GM12878 (cell line): ENCODE measurements around the gene RRBP1. TPM values are rescaled to one million over a fixed set of nuclear protein-coding genes. Genes with fewer than 3 reads are reported as not detected.

Source experiments
- ATAC-seq: fragments of 200-7000 bp; cut with Tn5 transposase; 3 replicates; pipeline ENCODE4 v1.9.1; 2020; ENCODE audit warnings: mild to moderate bottlenecking, moderate library complexity
- BruUV-seq: library from RNA; stranded (reverse); fragments of 400-500 nt; replicated peaks from 2 replicates; lab custom pipeline; 2021; lab: Mats Ljungman, UMichigan
- CTCF ChIA-PET: fragments of 300-600 bp; sonication (Branson Sonifier 250); formaldehyde crosslinking; extraction: SDS; loops from one replicate; lab custom pipeline; 2021; ENCODE audit warnings: inconsistent platforms; lab: Yijun Ruan, JAX
- POLR2A ChIA-PET: fragments of 350-600 bp; formaldehyde crosslinking; extraction: SDS; loops from one replicate; lab custom pipeline; 2021; ENCODE audit warnings: inconsistent platforms; lab: Charles Lee
- RAD21 ChIA-PET: fragments of 300-600 bp; sonication (Branson Sonifier 250); formaldehyde crosslinking; loops from one replicate; lab custom pipeline; 2023; ENCODE audit warnings: antibody characterized with exemption; ENCODE audit not compliant: unreplicated experiment; lab: Charles Lee
- SMC1A ChIA-PET: fragments of 300-600 bp; sonication (Branson Sonifier 250); formaldehyde crosslinking; loops from one replicate; lab custom pipeline; 2023; ENCODE audit not compliant: unreplicated experiment, uncharacterized antibody; lab: Charles Lee
- DNase-seq: peaks from one replicate; pipeline ENCODE4 v3.0.0-alpha.2; 2011; ENCODE audit warnings: low read depth, low spot score
- FAIRE-seq: peaks from 3 replicates; lab custom pipeline; 2011; peaks lifted over from hg19 to GRCh38; lab: Jason Lieb, UNC
- H2AFZ ChIP-seq: 2 replicates; pipeline ENCODE4 v1.6.0; 2011; ENCODE audit warnings: low read depth, low read length, control low read depth; ENCODE audit not compliant: control insufficient read depth
- H3K27ac ChIP-seq: 2 replicates; pipeline ENCODE4 v1.5.1; 2011; ENCODE audit warnings: control low read depth; ENCODE audit not compliant: control insufficient read depth, insufficient read depth
- H3K27me3 ChIP-seq, 2 experiments: replicated peaks in 1 of 2; 2 replicates each; pipeline versions ENCODE4 v1.6.0 to v1.6.1; 2011; ENCODE audit warnings: low read length in 1 of 2; ENCODE audit not compliant: control insufficient read depth in 2 of 2, insufficient read depth in 2 of 2
- H3K36me3 ChIP-seq, 2 experiments: 2 replicates each; pipeline ENCODE4 v1.5.1; 2011; ENCODE audit warnings: low read length in 1 of 2; ENCODE audit not compliant: control insufficient read depth in 2 of 2, insufficient read depth in 2 of 2
- H3K4me1 ChIP-seq: 2 replicates; pipeline ENCODE4 v1.6.1; 2011; ENCODE audit warnings: mild to moderate bottlenecking, low read length, moderate library complexity, mixed read lengths; ENCODE audit not compliant: control insufficient read depth, insufficient read depth
- H3K4me2 ChIP-seq: 2 replicates; pipeline ENCODE4 v1.6.0; 2011; ENCODE audit warnings: control low read depth; ENCODE audit not compliant: control insufficient read depth, insufficient read depth
- H3K4me3 ChIP-seq: fragments of 200-600 bp; sonication (generic); 2 replicates; pipeline ENCODE4 v1.5.1; 2016
- H3K79me2 ChIP-seq: 2 replicates; pipeline ENCODE4 v1.6.0; 2011; ENCODE audit warnings: low read length; ENCODE audit not compliant: control insufficient read depth, insufficient read depth
- H3K9ac ChIP-seq: 2 replicates; pipeline ENCODE4 v1.8.0; 2011; ENCODE audit warnings: low read length, control low read depth, mixed read lengths; ENCODE audit not compliant: control insufficient read depth, insufficient read depth
- H3K9me3 ChIP-seq: replicated peaks from 3 replicates; pipeline ENCODE4 v1.5.1; 2011; ENCODE audit warnings: mild to moderate bottlenecking, low read length; ENCODE audit not compliant: control insufficient read depth, insufficient read depth
- H4K20me1 ChIP-seq: 2 replicates; pipeline ENCODE4 v1.6.0; 2011; ENCODE audit not compliant: control insufficient read depth, insufficient read depth
- CBX5 ChIP-seq: sonication (generic); IDR thresholded peaks from 2 replicates; pipeline ENCODE4 v1.6.1; 2016; ENCODE audit warnings: low read depth, moderate library complexity, mild to moderate bottlenecking, inconsistent platforms
- JUNB ChIP-seq: IDR thresholded peaks from 2 replicates; pipeline ENCODE4 v1.6.1; 2016; ENCODE audit warnings: antibody characterized with exemption, mild to moderate bottlenecking
- RBBP5 ChIP-seq: fragments of 200-600 bp; sonication (generic); conservative IDR thresholded peaks from 2 replicates; pipeline ENCODE4 v1.6.1; 2016
- SMC3 ChIP-seq: IDR thresholded peaks from 2 replicates; pipeline ENCODE4 v1.6.1; 2011; ENCODE audit warnings: low read length, improper control_type of control experiment, borderline replicate concordance
- SP1 ChIP-seq: IDR thresholded peaks from one replicate; pipeline ENCODE4 v1.6.1; 2011; ENCODE audit warnings: low read depth, low read length
- WGBS: methylation state at CpG from one replicate; pipeline ENCODE4 v1.1.6; 2016; ENCODE audit warnings: low lambda C conversion rate; ENCODE audit not compliant: insufficient replicate concordance, insufficient coverage; ENCODE audit errors: missing lambda C conversion rate; 5-methylcytosine and 5-hydroxymethylcytosine counted together
- in situ Hi-C: fragments of 300-500 bp; cut with MboI; formaldehyde crosslinking; loops from 9 replicates; pipeline ENCODE4 v1.14.3; 2018; ENCODE audit warnings: mixed read lengths
- intact Hi-C: fragments of 100-400 bp; cut with micrococcal nuclease; formaldehyde crosslinking; loops from one replicate; pipeline ENCODE4 v1.14.2; 2022; ENCODE audit not compliant: unreplicated experiment
- polyA plus RNA-seq, 11 experiments: library from polyadenylated mRNA; depleted of rRNA in 4 of 11; unstranded in 6 of 11; stranded (reverse) in 5 of 11; fragments of >200 nt; fragmentation: Nextera tagmentation in 4 of 11; fragmentation: Illumina TruSeq in 1 of 11; extraction: Ambion mirVana in 4 of 11; extraction: Trizol in 1 of 11; gene quantifications; 1 replicate in 1 of 11; 2 replicates in 10 of 11; pipeline versions ENCODE4 v1.2.1 to v1.2.3, GENCODE V29; 2011 to 2016; ENCODE audit warnings: inconsistent platforms in 2 of 11, missing spikeins in 2 of 11, low read depth in 1 of 11
- total RNA-seq, 4 experiments: library from RNA; depleted of rRNA in 3 of 4; stranded (reverse); fragments of >200 nt in 3 of 4; fragmentation: Illumina TruSeq in 1 of 4; extraction: Trizol in 1 of 4; gene quantifications; 2 replicates each; pipeline versions ENCODE4 v1.2.1 to v1.2.3, GENCODE V29; 2013 to 2021
- TF ChIP-seq, protein P1 (sequence below): fragments of 450-650 bp; IDR thresholded peaks from 2 replicates; pipeline ENCODE4 v1.6.1; 2017; ENCODE audit warnings: antibody characterized with exemption, mild to moderate bottlenecking, moderate library complexity
- TF ChIP-seq, protein P2 (sequence below): fragments of 450-650 bp; IDR thresholded peaks from 2 replicates; pipeline ENCODE4 v1.6.1; 2018; ENCODE audit warnings: mild to moderate bottlenecking, low read depth, moderate library complexity; ENCODE audit not compliant: partially characterized antibody

RRBP1 gene
- total and polyA plus RNA-seq, 10 of the 15 experiments (the other 5 are each of a cell fraction or from before 2014, with no cell fraction given): 1.2 to 57.4 (median 24.6) TPM

DNA sequence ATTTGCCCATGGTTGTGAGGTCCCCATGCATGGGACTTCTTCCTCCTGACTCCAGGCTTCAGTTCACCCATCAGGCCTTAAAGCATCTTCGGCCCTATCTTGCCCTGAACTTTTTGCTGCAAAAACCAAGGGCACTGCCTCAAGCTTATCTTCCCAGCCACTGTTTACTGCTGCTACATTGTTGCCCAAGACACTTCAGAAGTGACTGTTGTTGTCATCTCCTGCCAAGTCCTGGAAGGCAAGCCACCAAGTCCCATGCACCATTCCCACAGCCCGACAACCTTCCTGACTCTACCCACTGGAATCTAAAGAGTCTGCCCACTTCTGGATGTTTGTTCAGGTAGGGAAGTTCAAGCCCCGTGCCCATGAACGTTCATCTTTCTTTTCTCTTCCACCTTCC, 30.2 kb upstream of the RRBP1 start (continued):
- TF ChIP-seq, protein P1, sequence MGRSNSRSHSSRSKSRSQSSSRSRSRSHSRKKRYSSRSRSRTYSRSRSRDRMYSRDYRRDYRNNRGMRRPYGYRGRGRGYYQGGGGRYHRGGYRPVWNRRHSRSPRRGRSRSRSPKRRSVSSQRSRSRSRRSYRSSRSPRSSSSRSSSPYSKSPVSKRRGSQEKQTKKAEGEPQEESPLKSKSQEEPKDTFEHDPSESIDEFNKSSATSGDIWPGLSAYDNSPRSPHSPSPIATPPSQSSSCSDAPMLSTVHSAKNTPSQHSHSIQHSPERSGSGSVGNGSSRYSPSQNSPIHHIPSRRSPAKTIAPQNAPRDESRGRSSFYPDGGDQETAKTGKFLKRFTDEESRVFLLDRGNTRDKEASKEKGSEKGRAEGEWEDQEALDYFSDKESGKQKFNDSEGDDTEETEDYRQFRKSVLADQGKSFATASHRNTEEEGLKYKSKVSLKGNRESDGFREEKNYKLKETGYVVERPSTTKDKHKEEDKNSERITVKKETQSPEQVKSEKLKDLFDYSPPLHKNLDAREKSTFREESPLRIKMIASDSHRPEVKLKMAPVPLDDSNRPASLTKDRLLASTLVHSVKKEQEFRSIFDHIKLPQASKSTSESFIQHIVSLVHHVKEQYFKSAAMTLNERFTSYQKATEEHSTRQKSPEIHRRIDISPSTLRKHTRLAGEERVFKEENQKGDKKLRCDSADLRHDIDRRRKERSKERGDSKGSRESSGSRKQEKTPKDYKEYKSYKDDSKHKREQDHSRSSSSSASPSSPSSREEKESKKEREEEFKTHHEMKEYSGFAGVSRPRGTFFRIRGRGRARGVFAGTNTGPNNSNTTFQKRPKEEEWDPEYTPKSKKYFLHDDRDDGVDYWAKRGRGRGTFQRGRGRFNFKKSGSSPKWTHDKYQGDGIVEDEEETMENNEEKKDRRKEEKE: no peak
- TF ChIP-seq RBBP5 (no peak), JUNB (no peak)

DNA sequence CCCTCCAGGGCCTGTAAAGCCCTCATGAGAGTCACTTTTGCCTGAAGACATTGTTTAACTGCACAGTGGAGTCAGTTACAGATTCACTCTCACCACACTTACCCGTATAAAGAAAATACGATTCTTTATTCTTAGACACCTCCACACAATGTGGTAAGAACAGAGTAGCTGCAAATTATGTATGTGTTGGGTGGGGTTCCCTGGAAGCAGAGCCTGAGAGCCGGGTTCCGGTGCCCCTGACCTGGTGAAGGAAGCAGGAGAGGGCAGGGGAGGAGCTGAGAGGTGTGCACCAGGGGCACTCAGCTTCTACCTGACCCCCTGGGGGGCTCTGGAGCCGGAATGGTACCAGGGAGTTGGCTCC, 29.2 kb upstream of the RRBP1 start:
- no peaks in the 10 kb centered on the region; a peak in 2 of 4 replicates for H3K27me3 ChIP-seq
- BruUV-seq: no TSS peak
- intact Hi-C loops: no loop called here
- no peak for ATAC-seq
- FAIRE-seq: no peak
- ChIA-PET SMC1A (no interaction called here), CTCF (interaction anchor here (1.1 kb wide), 1 partner anchor 29 kb away, joined by 3 read pairs; the partner anchor contains the start of gene RRBP1), POLR2A (no interaction called here), RAD21 (no interaction called here)
- no peak overlapping the region for H2AFZ ChIP-seq
- TF ChIP-seq SP1 (no peak), CBX5 (no peak), SMC3 (no peak)
- TF ChIP-seq, protein P2, sequence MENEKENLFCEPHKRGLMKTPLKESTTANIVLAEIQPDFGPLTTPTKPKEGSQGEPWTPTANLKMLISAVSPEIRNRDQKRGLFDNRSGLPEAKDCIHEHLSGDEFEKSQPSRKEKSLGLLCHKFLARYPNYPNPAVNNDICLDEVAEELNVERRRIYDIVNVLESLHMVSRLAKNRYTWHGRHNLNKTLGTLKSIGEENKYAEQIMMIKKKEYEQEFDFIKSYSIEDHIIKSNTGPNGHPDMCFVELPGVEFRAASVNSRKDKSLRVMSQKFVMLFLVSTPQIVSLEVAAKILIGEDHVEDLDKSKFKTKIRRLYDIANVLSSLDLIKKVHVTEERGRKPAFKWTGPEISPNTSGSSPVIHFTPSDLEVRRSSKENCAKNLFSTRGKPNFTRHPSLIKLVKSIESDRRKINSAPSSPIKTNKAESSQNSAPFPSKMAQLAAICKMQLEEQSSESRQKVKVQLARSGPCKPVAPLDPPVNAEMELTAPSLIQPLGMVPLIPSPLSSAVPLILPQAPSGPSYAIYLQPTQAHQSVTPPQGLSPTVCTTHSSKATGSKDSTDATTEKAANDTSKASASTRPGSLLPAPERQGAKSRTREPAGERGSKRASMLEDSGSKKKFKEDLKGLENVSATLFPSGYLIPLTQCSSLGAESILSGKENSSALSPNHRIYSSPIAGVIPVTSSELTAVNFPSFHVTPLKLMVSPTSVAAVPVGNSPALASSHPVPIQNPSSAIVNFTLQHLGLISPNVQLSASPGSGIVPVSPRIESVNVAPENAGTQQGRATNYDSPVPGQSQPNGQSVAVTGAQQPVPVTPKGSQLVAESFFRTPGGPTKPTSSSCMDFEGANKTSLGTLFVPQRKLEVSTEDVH: no peak
- H3K79me2 ChIP-seq: no peaks in the 10 kb centered on the region
- no peaks in the 10 kb centered on the region for H3K36me3 ChIP-seq
- DNase-seq: no peak
- no peaks in the 10 kb centered on the region for H4K20me1 ChIP-seq
- no peak overlapping the region for H3K4me2 ChIP-seq
- no peaks in the 10 kb centered on the region for H3K4me1 ChIP-seq
- no peak overlapping the region for H3K27ac ChIP-seq
- 17% methylated on average over 5 of the region's 5 CpGs for WGBS
- H3K4me3 ChIP-seq: no peak overlapping the region
- H3K9me3 ChIP-seq: no peaks in the 10 kb centered on the region
- in situ Hi-C loops: no loop called here
- H3K9ac ChIP-seq: no peak overlapping the region
